Eye (tissue), 1 donor: Measurements from ENCODE around the gene PLET1.
A peak's percentile ranks its signal among the peaks of the same experiment; 100 is the strongest.

Experiments
- DNase-seq: peaks from one replicate; pipeline ENCODE4 v3.0.0-alpha.2; 2015

PLET1 gene, protein sequence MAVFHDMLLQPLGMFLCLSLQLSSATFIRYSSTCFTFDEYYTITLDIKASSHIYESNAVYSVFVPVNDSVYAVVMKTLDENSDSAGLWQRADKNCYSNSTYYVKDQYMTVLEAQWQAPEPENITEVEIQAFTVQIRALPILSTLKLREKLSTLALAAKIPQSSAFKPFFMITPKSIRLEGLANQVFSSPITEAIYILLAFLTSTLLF

DNA sequence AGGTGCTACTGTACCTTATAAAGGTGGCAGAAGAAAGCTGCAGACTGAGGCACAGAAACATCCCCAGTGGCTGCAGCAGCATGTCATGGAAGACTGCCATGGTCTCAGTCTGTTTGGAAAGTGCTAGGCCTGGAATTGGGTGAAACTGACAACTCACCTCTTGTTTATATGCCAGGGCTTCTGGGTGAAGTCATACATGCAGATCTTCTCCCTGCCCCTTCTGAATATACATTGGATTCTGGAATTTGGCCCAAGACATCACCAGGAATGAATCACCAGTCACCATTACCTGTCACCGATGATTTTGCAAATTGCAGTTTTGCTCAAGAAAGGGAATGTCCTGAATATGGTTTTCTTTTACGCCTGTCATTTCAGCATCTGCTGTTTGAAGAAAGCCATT lies at the start of gene PLET1:
PLET1 (minus strand) TSS at position 371 of the 400 bp plus-strand sequence; CDS start at position 100, 271 bp downstream.
- no peak for DNase-seq

DNA sequence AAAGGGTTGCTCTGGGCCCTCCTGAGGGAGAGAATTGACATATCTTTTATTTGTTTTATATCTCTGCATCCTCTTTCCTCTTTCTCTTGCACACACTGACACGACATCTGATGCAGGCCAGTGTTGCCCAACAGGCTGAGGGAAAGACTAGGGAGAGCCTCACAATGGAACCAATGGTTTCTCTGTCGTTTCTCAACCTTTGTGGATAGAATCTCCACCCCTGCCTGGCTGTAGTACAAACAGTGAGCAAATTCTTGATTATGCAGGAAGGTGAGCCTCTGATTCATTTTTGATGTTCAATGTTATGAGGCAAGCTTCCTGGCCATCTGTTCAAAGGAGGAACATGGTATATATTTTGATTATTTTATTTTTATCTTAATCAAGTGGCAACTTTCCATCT lies 49.8 kb upstream of the PLET1 start:
- no peak for DNase-seq

DNA sequence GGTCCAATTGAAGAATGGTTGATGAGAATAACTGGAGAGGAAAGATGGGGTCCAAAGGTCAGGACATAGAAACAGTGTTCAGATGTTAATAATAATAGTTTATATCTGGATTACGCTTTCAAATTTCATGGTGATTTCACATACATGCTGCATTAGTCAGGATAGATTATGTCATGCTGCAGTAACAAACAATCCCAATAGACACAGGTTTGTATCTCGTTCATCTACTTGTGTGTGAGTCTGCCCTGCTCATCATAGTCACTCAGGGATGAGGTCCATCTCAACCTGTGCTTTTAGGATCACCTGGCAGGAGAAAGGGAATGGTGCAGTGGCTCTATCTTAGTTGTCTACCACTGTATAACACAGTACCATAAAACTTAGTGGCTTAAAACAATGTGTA lies 48.0 kb upstream of the PLET1 start:
- DNase-seq: no peak

DNA sequence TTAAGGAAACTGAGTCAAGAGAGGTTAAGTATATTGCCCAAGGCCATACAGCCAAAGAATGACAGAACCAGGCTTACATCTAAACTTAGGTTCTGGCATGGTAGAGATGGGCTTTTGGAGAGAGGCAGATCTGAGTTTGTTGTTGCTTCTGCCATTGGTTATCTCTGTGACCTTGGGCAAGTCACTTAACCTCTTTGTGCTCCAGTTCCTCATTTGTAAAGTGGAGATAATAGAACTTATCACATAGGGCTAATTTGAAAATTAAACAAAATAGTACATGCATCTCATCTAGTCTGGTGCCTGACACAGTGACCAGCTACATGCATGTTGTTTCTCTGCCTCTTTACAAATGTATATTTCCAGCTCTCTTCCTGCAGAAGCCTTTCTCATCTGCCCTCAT lies 47.0 kb upstream of the PLET1 start:
- no peak for DNase-seq

DNA sequence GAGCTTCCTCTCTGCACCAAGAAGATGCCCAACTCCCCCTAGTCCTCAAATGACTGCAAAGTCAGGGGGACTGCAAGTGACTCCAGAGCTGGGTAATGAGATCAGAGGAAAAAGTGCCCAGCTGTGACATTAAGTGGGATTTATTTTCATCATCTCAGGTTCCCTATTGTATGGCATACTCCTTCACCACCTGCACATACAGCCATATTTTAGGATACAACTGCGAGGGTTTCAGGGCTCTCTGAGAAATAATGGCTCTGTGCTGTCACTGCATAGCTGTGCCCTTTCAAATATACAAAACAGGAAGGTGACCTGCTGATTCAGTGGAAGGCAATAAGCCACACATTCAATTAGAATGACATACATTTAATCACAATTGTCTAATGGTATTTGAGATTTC lies 45.6 kb upstream of the PLET1 start:
- no peak for DNase-seq

DNA sequence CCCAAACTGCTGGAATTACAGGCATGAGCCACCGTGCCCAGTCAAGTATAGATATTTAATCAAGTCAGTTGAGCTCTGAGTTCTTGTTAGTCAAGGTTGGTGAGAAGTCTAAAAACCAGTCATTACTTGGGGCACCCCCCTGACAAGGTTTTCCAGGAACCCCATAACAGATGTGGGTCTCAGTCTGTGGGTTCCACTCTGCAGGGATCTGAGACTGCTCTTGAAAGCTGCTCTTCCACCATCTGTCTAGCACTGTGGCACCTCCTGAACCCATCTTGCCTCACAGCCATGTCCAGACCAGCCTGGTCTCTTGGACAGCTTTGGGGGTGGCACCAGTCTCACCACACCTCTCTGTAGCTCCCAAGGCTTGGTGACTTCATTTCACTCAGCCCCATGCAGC lies 44.3 kb upstream of the PLET1 start:
- no peak for DNase-seq

DNA sequence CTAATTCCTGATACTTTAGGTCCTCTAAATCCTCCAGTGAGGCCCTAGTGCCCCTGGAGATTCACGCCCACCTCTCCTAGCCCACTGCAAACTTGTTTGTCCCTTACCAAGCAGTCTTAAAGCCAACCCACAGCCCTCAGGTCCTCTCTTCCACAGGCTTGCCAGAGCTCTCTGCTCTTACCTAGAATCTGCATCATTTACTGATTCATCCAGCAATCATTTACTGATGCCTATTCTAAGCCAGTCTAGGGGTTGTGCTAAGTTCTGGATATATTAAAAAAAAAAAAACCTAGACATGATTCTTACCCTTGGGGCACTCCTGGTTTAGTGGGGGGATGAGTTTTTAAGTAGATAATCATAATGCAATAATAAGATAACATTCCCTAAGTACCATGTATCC lies 43.0 kb upstream of the PLET1 start:
- DNase-seq: no peak

DNA sequence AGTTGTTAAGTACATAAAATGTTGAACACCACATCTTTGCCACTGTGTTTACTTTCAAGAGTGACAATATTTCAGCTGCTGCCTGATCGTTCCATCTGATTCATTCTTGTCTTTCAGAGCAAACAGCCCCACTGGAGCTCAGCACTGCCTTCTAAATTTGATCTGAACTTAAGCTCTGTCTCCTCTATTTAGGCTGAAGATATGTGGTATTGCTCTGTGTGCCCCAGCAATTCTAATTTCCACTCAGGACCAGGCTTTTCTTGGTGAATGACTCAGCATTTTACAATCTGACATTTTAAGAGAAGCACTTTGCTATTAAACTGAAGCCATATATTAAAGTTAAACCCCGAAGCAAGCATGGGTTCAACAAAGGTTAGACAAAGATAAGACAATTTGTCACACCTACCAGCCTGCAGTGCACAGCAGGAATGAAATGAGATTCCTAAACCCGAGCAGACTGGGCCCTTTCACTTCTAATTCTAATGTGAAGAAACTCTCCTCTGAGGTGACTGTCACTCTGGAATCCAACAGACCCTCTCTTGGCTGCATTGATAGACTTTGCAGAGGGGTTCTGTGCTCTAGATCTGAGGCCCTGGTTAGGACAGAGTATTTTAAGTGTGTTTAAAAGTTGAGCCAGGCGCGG lies 41.7 kb upstream of the PLET1 start:
- no peak for DNase-seq

DNA sequence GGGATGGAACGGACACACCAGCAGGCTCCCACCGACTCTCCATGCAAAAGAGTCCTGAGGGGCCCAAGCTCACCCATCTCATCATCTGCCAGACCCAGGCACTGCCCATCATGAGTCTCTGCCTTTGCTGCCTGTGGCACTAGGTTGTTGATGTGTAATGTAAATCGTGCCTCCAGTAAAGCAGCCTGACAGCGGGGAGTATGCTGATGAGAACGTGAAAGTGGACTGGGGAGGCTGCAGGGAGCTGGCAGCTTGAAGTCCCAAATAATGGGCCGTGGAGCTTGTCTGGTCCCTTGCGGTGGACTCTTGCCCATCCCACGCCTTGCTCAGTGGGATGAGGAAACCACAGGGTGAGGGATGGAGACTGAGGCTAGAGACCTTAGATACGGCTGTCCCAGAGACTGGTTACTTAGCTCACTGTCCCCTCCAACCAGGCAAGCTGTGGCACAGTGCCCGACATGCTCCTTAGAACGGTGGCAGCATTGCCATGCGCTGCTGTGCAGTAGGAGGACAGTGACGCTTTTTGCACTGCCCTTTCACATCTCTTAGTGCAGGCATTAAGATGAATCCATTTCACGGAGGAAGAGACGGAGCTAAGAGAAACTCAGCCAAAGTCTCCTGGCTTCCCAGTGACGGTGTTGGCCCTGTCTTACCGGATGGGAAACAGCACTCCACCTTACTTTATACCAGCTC lies 39.6 kb upstream of the PLET1 start:
- no peak for DNase-seq

DNA sequence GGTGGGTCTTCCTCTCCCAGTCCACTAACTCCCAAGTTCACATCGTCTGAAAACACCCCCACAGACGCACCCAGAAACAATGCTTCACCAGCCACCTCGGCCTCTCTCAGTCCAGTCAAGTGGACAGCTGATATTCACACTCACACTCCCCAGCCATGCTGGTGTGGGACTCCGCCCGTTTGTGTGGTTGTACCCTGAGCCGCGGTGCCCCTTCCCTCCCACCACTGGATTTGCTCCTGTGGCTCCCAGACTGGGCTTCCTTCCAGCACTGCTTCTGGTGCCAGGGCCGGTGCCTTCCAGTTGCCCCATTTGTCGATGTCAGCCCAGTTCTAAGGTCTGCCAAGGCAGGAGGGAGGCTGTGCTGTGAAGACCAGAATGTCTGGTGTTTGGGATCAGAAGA lies 37.9 kb upstream of the PLET1 start:
- DNase-seq: no peak

DNA sequence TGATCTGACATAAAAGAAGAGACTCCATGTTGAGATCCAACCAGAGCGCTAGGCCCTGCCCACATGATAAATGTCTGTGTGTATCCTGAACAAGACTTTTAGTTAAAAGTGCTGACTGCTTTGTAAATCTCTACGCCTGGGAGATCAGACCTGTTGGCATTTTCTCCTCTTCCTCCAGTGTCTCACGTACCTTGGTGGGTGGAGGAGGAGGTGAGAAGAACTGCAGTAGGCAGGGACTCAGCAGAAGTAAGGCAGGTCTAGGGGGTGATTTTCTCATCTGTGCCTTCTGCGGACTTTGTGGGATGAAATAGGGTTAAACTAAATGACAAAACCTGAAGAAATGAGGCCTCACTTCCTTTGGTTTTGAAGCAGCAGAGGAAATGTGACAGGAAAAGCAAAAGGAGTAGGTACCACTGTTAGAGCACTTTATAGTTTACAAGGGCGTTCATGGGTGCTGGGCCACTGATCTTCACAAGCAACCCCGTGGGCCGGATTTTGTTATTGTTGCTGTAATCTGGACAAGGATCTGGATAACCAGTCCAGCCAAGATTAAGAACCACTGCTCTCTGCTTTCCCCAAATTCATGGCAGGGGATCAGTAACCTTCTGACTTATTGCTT lies 36.7 kb upstream of the PLET1 start:
- no peak for DNase-seq

DNA sequence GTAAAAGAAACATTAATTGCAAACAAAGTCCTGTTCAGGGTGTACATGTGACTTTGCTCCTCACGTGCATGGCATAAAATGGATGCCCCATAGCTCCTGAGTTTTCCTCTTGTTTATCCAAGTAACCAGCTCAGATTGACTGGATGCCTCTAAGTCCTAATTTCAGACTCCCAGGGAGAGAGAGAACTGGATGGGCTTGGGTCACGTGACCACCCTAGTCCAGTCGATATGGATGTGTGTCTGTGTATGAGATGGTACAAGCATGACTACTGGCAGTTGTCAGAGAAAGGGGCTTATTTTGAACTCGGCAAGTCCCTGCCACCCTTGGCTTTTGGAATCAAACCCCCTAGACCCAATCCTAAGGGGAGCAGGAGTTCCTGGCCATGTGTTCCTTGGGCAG lies 35.4 kb upstream of the PLET1 start:
- DNase-seq: no peak

DNA sequence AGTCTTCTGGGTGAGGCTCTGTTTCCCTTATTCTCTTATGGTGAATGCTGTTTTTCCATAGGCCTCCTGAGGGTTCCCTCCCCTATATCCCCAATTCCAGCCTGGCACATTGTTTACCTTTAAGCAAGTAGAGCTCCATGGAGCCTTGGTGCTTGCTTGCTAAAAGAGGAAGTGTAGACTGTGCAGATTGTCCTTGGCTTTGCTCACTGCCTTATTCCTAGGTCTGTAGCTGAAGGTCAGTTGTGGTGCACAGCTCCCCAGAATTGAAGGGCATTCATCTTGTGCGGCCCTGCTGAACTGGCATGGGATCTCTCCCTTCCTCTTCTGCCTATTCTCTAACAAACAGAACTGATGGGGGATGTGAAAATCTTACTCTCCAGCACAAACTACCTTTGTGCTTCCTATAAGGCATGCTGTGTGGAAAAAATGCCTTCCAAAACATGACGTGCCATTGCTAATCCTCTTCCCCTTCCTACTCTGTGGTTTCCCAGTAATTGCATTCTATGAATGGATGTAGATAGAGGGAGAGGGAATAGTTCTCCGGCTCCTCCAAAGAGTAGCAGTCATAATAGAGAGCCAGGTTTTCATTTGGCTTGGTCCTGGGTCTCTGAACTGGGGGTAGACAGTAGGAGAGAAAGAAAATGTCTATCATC lies 34.2 kb upstream of the PLET1 start:
- no peak for DNase-seq

DNA sequence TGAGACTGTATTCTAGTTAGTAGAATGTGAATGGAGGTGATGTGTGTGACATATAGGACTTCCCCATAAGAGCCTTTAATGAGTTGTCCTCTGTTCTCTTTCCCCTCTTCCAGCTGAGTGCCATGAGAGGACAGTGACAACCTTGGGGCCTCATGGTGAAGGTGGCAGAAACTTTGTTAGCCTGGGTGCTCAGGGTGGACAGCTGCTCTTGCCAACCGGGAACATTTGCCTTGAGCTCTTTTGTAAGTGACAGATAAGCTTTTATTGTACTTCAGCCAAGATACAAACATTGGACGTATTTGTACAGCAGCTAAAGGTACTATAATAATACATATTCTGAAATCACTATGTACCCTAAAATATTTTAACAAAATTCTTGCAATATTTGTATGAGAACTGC lies 33.0 kb upstream of the PLET1 start:
- no peak for DNase-seq

DNA sequence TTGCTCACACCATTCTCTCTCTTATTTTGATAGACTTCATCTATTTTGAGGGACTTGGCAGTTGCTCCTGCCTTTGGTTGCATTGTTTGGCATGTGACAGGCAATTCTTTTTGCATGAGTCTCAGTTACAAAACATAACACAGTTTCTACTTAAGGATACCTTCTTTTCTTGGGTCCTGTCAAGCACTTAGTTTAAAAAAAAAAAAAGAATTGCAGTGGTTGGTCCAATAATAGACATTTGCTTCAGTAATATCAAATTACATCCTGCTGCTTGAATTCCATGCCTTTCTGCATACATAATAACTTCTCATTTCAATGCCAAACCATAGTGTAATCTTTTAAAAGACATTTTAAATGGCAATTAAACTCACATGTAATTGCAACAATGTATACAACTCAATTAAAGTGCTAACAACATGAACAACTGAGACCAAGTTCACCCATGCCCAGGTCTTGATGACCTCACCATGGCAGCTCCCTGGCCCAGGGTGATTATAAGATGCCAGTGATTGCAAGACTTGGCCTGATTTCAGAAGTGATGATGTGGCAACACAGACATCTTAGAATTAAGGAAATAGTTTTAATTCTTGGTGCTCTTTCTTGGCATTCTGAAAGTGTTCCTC lies 32.2 kb upstream of the PLET1 start:
- DNase-seq: peak; percentile 17

DNA sequence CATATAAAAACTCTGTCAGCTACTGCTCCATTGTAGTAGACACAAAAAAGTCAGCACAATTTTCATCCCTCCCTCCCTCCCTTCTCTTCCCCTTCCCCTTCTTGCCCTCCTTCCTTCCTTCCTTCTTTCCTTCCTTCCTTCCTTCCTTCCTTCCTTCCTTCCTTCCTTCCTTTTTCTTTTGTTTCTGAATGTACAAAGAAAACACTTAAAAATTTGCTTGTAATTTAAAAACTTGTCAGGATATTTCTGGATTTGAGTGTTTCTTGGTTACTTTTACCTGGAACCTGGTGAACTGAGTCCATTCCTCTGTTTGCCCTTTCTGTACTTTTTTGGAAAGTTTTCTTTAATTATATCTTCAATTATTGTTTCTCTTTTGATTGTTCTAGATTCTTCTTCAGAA lies 31.5 kb upstream of the PLET1 start:
- no peak for DNase-seq

DNA sequence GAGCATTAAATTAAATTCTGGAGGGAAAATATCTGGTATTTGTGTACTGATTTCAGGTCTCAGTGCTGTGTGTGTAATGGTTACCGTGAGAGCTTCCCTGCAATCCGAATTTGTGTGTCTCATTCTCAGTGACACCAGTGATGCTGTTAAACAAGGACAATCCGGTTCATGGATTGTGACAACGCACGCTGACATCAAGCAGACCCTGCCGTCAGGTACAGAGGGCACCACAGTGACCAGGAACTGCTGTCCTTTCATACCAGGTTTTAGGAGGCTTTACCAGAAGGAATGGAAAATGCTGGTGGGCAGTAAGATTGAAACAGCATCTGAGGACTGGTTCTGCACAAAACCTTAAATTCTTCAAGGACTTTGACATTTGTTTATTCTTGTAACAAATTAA lies 30.5 kb upstream of the PLET1 start:
- DNase-seq: no peak

DNA sequence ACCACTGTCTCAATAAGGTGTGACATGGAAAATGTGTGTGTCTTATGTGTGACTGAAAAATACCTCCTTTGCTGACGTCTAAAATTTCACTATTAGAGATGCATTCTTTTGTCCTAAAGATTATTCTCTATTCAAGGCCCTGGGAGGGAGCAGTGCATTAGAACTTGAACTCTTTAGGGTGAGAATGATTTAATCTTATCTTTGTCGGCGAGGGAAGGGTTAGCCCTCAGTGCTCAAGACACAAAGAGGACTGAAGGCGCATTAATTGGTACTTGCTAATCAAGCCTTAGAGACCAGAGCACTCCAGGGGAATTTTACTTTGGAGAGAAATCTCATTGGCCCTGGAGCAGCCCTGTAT lies 29.8 kb upstream of the PLET1 start:
- DNase-seq: no peak

DNA sequence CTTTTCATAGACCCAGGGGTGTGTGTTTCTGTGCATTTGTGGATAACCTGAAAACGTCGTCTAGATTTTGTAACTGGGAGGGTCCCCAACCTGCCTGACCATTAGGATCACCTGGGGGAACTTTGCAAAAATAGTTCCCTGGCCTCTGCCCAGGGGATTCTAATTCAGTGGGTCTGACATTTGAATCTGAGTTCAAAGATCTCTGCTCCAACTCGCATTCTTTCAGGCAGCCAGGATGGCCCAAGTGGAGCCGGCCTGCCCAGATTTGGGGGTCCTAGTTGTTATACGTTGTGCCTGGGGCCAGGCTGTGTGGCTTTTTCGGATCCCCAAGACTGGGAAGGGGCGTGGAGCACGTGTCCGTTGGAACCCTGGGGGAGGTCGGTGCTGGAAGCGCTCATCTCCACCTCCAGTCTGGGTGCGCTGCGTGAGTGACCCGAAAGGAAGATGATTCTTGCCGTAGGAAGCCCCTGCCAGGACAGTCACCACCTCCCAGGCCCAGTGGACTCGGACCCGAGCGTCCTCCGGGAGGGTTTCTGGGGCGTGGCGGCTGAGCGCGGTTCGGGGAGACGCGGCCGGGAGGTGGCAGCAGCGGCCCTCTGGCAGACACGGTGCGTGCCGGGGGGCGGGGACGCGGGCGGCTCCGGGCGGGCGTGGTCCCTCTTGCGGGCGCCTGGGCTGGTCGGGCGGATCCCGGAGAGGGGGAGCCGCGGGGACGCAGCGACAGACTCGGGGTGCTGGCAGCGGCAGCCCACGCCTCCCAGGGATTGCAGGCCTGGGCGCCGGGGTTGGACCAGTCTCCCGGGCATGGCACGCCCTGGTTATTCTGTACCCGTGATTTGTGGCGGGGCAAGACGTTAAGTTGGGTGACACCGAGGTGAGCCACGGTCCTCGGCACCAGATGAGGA lies 29.2 kb upstream of the PLET1 start:
- DNase-seq: peak; percentile 88

DNA sequence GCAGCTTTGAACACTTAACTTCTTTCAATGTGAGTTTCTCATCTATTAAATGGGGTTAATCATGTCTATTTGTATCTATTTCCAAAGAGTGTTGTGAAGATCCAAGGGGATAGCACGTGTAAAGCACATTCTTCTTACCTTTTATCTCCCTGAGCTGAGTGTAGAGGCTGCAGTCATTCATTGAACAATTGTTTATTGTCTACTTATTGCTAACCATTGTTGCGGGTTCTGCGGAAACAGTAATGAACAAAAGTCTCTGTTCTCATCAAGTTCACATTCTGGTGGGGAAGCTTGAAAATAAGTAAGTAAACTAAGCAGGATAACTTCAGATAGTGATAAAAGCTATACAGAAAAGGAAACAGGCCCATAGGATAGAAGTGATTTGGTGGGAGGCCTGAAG lies 27.4 kb upstream of the PLET1 start:
- no peak for DNase-seq

DNA sequence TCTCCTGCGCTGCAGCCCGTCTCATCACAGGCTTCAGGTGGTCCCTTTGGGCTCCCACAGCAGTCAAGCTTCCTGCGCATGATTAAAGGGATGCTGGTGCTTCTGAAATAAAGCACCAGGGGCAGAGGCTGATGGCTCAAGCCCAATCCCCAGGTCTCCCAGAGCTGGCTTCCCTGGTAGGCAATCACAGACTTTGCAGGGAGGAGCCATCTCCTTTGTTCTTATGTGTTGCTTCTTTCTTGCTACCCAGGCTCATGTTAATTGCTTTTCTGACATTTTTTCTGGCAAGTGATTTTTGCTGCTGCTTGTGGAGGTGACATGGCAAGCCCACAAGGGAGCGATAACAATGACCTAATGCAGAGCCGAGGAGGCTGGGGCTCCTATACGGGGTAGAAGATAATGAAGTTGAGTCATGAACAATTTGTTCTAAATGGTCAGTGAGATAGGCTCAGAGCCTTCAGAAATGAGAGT lies 25.2 kb upstream of the PLET1 start:
- peak; percentile 53 for DNase-seq

DNA sequence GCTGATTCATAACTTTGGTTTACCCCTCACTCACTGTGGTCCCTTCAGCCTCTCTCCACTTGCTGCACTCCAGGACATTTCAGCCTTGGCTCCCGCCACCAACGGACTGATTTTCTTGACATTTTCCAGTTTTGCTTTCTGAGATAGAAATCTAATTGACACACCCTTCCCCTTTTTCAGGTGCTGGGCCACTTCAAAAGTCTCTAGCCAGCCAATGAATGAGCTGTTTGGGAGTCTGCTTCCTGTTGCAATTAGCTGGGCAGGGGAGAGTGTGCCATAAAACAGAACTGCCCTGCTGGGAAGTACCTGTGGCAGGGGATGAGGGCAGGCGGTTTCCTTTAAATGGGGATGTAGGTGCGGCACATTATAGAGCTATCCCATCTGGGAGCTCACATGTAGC lies 21.1 kb upstream of the PLET1 start:
- DNase-seq: no peak
